Liver (tissue), 9 donors: ENCODE measurements around the gene GNPDA2. TPM values are rescaled to one million over a fixed set of nuclear protein-coding genes. Genes with fewer than 3 reads are reported as not detected.

Source experiments
- DNase-seq: peaks from one replicate; pipeline ENCODE4 v3.0.0-alpha.2; 2017; ENCODE audit warnings: low spot score
- H3K27ac ChIP-seq, 2 donors: one replicate each; pipeline ENCODE4 v1.7.0; 2013; ENCODE audit warnings: inconsistent platforms in 2 of 2, low read length in 2 of 2, control low read depth in 1 of 2, low read depth in 1 of 2, mild to moderate bottlenecking in 1 of 2
- H3K27me3 ChIP-seq, 4 donors: one replicate each; pipeline versions ENCODE4 v1.6.1 to v1.7.0; 2013; ENCODE audit warnings: low read length in 3 of 4, inconsistent platforms in 1 of 4, mild to moderate bottlenecking in 1 of 4, moderate library complexity in 1 of 4; ENCODE audit not compliant: control insufficient read depth in 4 of 4, insufficient read depth in 4 of 4
- H3K36me3 ChIP-seq, 4 donors: one replicate each; pipeline versions ENCODE4 v1.6.1 to v1.7.0; 2013; ENCODE audit warnings: low read length in 3 of 4, mild to moderate bottlenecking in 3 of 4, low read depth in 1 of 4, moderate library complexity in 1 of 4; ENCODE audit not compliant: control insufficient read depth in 4 of 4, insufficient read depth in 3 of 4
- H3K4me1 ChIP-seq, 4 donors: one replicate each; pipeline versions ENCODE4 v1.6.1 to v1.7.0; 2013; ENCODE audit warnings: low read length in 3 of 4, mild to moderate bottlenecking in 3 of 4, moderate library complexity in 1 of 4; ENCODE audit not compliant: control insufficient read depth in 4 of 4, insufficient read depth in 4 of 4
- H3K4me3 ChIP-seq, 3 donors: one replicate each; pipeline versions ENCODE4 v1.6.1 to v1.7.0; 2013; ENCODE audit warnings: low read length in 3 of 3, control low read depth in 1 of 3, low read depth in 1 of 3, mild to moderate bottlenecking in 1 of 3
- H3K9ac ChIP-seq, 2 donors: one replicate each; pipeline ENCODE4 v1.7.0; 2013; ENCODE audit warnings: low read length in 2 of 2, mild to moderate bottlenecking in 2 of 2, moderate library complexity in 2 of 2, control low read depth in 1 of 2, low read depth in 1 of 2
- H3K9me3 ChIP-seq, 4 donors: one replicate each; pipeline versions ENCODE4 v1.6.1 to v1.7.0; 2013; ENCODE audit warnings: low read length in 3 of 4; ENCODE audit not compliant: control insufficient read depth in 4 of 4
- EGR1 ChIP-seq, 2 donors: IDR thresholded peaks; 2 replicates each; pipeline ENCODE4 v1.6.1; 2016 to 2018; ENCODE audit warnings: antibody characterized with exemption in 2 of 2, low read depth in 2 of 2
- FOXA1 ChIP-seq: IDR thresholded peaks from 2 replicates; pipeline ENCODE4 v1.6.1; 2016; ENCODE audit warnings: antibody characterized with exemption
- FOXA2 ChIP-seq: IDR thresholded peaks from 2 replicates; pipeline ENCODE4 v1.6.1; 2016; ENCODE audit warnings: antibody characterized with exemption
- GABPA ChIP-seq, 2 donors: IDR thresholded peaks in 1 of 2; conservative IDR thresholded peaks in 1 of 2; 2 replicates each; pipeline ENCODE4 v1.6.1; 2016; ENCODE audit warnings: antibody characterized with exemption in 2 of 2, mild to moderate bottlenecking in 1 of 2, moderate library complexity in 1 of 2
- HNF4A ChIP-seq, 2 donors: conservative IDR thresholded peaks; 2 replicates each; pipeline ENCODE4 v1.6.1; 2016; ENCODE audit warnings: antibody characterized with exemption in 2 of 2, mild to moderate bottlenecking in 2 of 2
- HNF4G ChIP-seq: IDR thresholded peaks from 2 replicates; pipeline ENCODE4 v1.6.1; 2016; ENCODE audit warnings: antibody characterized with exemption
- JUND ChIP-seq, 2 donors: IDR thresholded peaks; 2 replicates each; pipeline ENCODE4 v1.6.1; 2016; ENCODE audit warnings: antibody characterized with exemption in 2 of 2
- NR2F2 ChIP-seq: IDR thresholded peaks from 2 replicates; pipeline ENCODE4 v1.6.1; 2016; ENCODE audit warnings: antibody characterized with exemption
- RXRA ChIP-seq, 2 donors: IDR thresholded peaks; 2 replicates each; pipeline ENCODE4 v1.6.1; 2017 to 2018; ENCODE audit warnings: antibody characterized with exemption in 2 of 2, mild to moderate bottlenecking in 1 of 2
- SP1 ChIP-seq: IDR thresholded peaks from 2 replicates; pipeline ENCODE4 v1.6.1; 2018; ENCODE audit warnings: antibody characterized with exemption, mild to moderate bottlenecking
- TAF1 ChIP-seq: conservative IDR thresholded peaks from 2 replicates; pipeline ENCODE4 v1.6.1; 2016; ENCODE audit warnings: antibody characterized with exemption, mild to moderate bottlenecking
- YY1 ChIP-seq: IDR thresholded peaks from 2 replicates; pipeline ENCODE4 v1.6.1; 2016; ENCODE audit warnings: antibody characterized with exemption, mild to moderate bottlenecking
- ZBTB33 ChIP-seq: IDR thresholded peaks from 2 replicates; pipeline ENCODE4 v1.6.1; 2016; ENCODE audit warnings: antibody characterized with exemption
- WGBS: extraction: QIAGEN DNeasy Blood & Tissue Kit; methylation state at CpG from one replicate; pipeline ENCODE4 v1.1.7; 2013; 5-methylcytosine and 5-hydroxymethylcytosine counted together
- polyA plus RNA-seq, 2 donors: library from polyadenylated mRNA; stranded (reverse) in 1 of 2; unstranded in 1 of 2; fragments of 200-250 nt in 1 of 2; fragments of >200 nt in 1 of 2; fragmentation: Nextera tagmentation in 1 of 2; extraction: Ambion mirVana in 1 of 2; gene quantifications; one replicate each; pipeline versions ENCODE4 v1.2.1 to v1.2.3, GENCODE V29; 2013 to 2015
- total RNA-seq, 2 donors: library from RNA; depleted of rRNA; stranded (reverse); fragments of >200 nt; gene quantifications; one replicate each; pipeline ENCODE4 v1.2.3, GENCODE V29; 2014
- TF ChIP-seq, protein P1 (sequence below): fragments of 150-350 bp; IDR thresholded peaks from 2 replicates; pipeline ENCODE4 v1.5.1; 2017; ENCODE audit warnings: improper control_type of control experiment, low read depth, low read length; ENCODE audit not compliant: missing input control
- TF ChIP-seq, protein P2 (sequence below): IDR thresholded peaks from 2 replicates; pipeline ENCODE4 v1.6.1; 2016; ENCODE audit warnings: antibody characterized with exemption
- TF ChIP-seq, protein P3 (sequence below): IDR thresholded peaks from 2 replicates; pipeline ENCODE4 v1.6.1; 2016; ENCODE audit warnings: antibody characterized with exemption
- donor health status: healthy.
- donor health status: healthy.
- donor health status: healthy.
- donor health status: healthy.
- donor health status: healthy.

The GNPDA2 gene
- total and polyA plus RNA-seq, 4 donors: 1.5 to 5.3 (median 3.6) TPM

GRCh38 chr4:44727471-44727870 lies 1.1 kb upstream of the GNPDA2 start:
- 91% methylated on average over 6 of the region's 6 CpGs for WGBS
- DNase-seq: no peak
- TF ChIP-seq, protein P1, sequence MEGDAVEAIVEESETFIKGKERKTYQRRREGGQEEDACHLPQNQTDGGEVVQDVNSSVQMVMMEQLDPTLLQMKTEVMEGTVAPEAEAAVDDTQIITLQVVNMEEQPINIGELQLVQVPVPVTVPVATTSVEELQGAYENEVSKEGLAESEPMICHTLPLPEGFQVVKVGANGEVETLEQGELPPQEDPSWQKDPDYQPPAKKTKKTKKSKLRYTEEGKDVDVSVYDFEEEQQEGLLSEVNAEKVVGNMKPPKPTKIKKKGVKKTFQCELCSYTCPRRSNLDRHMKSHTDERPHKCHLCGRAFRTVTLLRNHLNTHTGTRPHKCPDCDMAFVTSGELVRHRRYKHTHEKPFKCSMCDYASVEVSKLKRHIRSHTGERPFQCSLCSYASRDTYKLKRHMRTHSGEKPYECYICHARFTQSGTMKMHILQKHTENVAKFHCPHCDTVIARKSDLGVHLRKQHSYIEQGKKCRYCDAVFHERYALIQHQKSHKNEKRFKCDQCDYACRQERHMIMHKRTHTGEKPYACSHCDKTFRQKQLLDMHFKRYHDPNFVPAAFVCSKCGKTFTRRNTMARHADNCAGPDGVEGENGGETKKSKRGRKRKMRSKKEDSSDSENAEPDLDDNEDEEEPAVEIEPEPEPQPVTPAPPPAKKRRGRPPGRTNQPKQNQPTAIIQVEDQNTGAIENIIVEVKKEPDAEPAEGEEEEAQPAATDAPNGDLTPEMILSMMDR: no peak
- TF ChIP-seq HNF4A (conservative IDR thresholded peaks at IDR 0.05) (no peak), YY1 (no peak), FOXA2 (no peak), JUND (IDR thresholded peaks at IDR 0.05) (no peak), EGR1 (IDR thresholded peaks at IDR 0.05; ENCODE audit: low read depth in 2 of 2) (no peak)
- Histone ChIP-seq H3K9me3 (no peaks in the 10 kb centered on the region), H3K4me3 (no peak overlapping the region), H3K27me3 (no peaks in the 10 kb centered on the region), H3K27ac (no peak overlapping the region), H3K36me3 (no peaks in the 10 kb centered on the region), H3K4me1 (peaks cover 1 to 15% (median 8%) of the 10 kb centered on the region in 4 donors), H3K9ac (no peak overlapping the region)

GRCh38 chr4:44725726-44726037 lies 674 bp downstream of the GNPDA2 start:
- TF ChIP-seq SP1: no peak
- TF ChIP-seq HNF4G: no peak
- TF ChIP-seq, protein P1: no peak
- no peak for TF ChIP-seq HNF4A (conservative IDR thresholded peaks at IDR 0.05)
- TF ChIP-seq, protein P2, sequence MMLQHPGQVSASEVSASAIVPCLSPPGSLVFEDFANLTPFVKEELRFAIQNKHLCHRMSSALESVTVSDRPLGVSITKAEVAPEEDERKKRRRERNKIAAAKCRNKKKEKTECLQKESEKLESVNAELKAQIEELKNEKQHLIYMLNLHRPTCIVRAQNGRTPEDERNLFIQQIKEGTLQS: no peak
- TF ChIP-seq, protein P3, sequence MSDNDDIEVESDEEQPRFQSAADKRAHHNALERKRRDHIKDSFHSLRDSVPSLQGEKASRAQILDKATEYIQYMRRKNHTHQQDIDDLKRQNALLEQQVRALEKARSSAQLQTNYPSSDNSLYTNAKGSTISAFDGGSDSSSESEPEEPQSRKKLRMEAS: no peak
- no peak for TF ChIP-seq EGR1 (IDR thresholded peaks at IDR 0.05; ENCODE audit: low read depth in 2 of 2)
- no peak for TF ChIP-seq TAF1
- TF ChIP-seq ZBTB33: no peak
- TF ChIP-seq FOXA1: no peak
- TF ChIP-seq NR2F2: no peak
- TF ChIP-seq YY1: no peak
- no peak for TF ChIP-seq RXRA (IDR thresholded peaks at IDR 0.05)
- TF ChIP-seq GABPA (IDR thresholded peaks at IDR 0.05 in 1 of 2, conservative IDR thresholded peaks at IDR 0.05 in 1 of 2): no peak
- Histone ChIP-seq H3K9ac (peak overlapping the region in 1 of 2 donors; percentile 56), H3K27ac (peak overlapping the region; percentile 63 to 72), H3K36me3 (no peaks in the 10 kb centered on the region), H3K4me3 (peak overlapping the region; percentile 80 to 95 (median 89)), H3K4me1 (peaks cover 1 to 15% (median 8%) of the 10 kb centered on the region in 4 donors), H3K27me3 (no peaks in the 10 kb centered on the region), H3K9me3 (no peaks in the 10 kb centered on the region)
- no peak for DNase-seq
- WGBS: 9% methylated on average over 9 of the region's 9 CpGs
